Vagina (tissue), 2 donors: ENCODE results near the gene KRTAP5-5. TPM values are rescaled to one million over a fixed set of nuclear protein-coding genes. Genes with fewer than 3 reads are reported as not detected.
A peak's percentile ranks its signal among the peaks of the same experiment; 100 is the strongest.
"Not testable (repeated sequence)": the region's sequence is repeated elsewhere in the genome, so short reads cannot be mapped to it uniquely, and the experiment has no call there.

Experiments used
- DNase-seq, 2 donors: peaks; one replicate each; pipeline ENCODE4 v3.0.0-alpha.2; 2017; ENCODE audit errors: extremely low spot score in 2 of 2
- H3K27ac ChIP-seq: fragments of 200-600 bp; sonication (generic); one replicate; pipeline ENCODE4 v1.5.1; 2019
- H3K27me3 ChIP-seq: fragments of 200-600 bp; sonication (generic); one replicate; pipeline ENCODE4 v1.5.1; 2019
- H3K36me3 ChIP-seq, 2 donors: fragments of 200-600 bp; sonication (generic); one replicate each; pipeline ENCODE4 v1.5.1; 2017 to 2019
- H3K4me1 ChIP-seq: fragments of 200-600 bp; sonication (generic); one replicate; pipeline ENCODE4 v1.5.1; 2019
- H3K4me3 ChIP-seq, 2 donors: fragments of 200-600 bp; sonication (generic); 1 replicate in 1 of 2; 2 replicates in 1 of 2; pipeline ENCODE4 v1.5.1; 2016 to 2019
- H3K9me3 ChIP-seq: fragments of 200-600 bp; sonication (generic); one replicate; pipeline ENCODE4 v1.5.1; 2019
- POLR2A ChIP-seq, 2 donors: fragments of 450-650 bp; IDR thresholded peaks; one replicate each; pipeline ENCODE4 v1.6.1; 2017; ENCODE audit warnings: antibody characterized with exemption in 2 of 2, mild to moderate bottlenecking in 2 of 2, moderate library complexity in 2 of 2
- POLR2AphosphoS5 ChIP-seq, 2 donors: sonication (generic); formaldehyde crosslinking; IDR thresholded peaks; one replicate each; pipeline ENCODE4 v1.9.0; 2017; ENCODE audit warnings: antibody characterized with exemption in 2 of 2, mild to moderate bottlenecking in 2 of 2, low read depth in 1 of 2; ENCODE audit not compliant: insufficient read depth in 1 of 2
- intact Hi-C: fragments of 100-400 bp; cut with DNase I; formaldehyde crosslinking; loops from one replicate; pipeline ENCODE4 v1.15.1; 2023
- total RNA-seq: library from RNA; depleted of rRNA; stranded (reverse); fragments of >200 nt; gene quantifications from one replicate; pipeline ENCODE4 v1.2.3, GENCODE V29; 2016
- TF ChIP-seq, protein P1 (sequence below), 3 experiments: fragments of 450-650 bp in 2 of 3; fragments of 200-600 bp in 1 of 3; sonication (generic) in 1 of 3; IDR thresholded peaks; one replicate each; pipeline ENCODE4 v1.5.1; 2017 to 2019; ENCODE audit warnings: antibody characterized with exemption in 3 of 3, mild to moderate bottlenecking in 2 of 3, moderate library complexity in 2 of 3

The KRTAP5-5 gene
- total RNA-seq, 1 donor from 2014 or later, result not detected

- DNase-seq, result no peak
- Histone ChIP-seq H3K4me1 (no peaks in the 10 kb centered on the region), H3K27me3 (no peaks in the 10 kb centered on the region), H3K9me3 (no peaks in the 10 kb centered on the region), H3K4me3 (no peak overlapping the region), H3K36me3 (no peaks in the 10 kb centered on the region), H3K27ac (no peak overlapping the region)
- intact Hi-C loops, result no loop called here
- TF ChIP-seq POLR2AphosphoS5 (IDR thresholded peaks at IDR 0.05; ENCODE audit: insufficient read depth in 1 of 2, low read depth in 1 of 2), result peak in 1 of 2 donors; percentile 39
- TF ChIP-seq, protein P1, sequence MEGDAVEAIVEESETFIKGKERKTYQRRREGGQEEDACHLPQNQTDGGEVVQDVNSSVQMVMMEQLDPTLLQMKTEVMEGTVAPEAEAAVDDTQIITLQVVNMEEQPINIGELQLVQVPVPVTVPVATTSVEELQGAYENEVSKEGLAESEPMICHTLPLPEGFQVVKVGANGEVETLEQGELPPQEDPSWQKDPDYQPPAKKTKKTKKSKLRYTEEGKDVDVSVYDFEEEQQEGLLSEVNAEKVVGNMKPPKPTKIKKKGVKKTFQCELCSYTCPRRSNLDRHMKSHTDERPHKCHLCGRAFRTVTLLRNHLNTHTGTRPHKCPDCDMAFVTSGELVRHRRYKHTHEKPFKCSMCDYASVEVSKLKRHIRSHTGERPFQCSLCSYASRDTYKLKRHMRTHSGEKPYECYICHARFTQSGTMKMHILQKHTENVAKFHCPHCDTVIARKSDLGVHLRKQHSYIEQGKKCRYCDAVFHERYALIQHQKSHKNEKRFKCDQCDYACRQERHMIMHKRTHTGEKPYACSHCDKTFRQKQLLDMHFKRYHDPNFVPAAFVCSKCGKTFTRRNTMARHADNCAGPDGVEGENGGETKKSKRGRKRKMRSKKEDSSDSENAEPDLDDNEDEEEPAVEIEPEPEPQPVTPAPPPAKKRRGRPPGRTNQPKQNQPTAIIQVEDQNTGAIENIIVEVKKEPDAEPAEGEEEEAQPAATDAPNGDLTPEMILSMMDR (IDR thresholded peaks at IDR 0.05), result no peak
- TF ChIP-seq POLR2A (IDR thresholded peaks at IDR 0.05), result no peak
These were observed 40.1 kb downstream of the KRTAP5-5 start for GRCh38 chr11:1669546-1670218.

DNA sequence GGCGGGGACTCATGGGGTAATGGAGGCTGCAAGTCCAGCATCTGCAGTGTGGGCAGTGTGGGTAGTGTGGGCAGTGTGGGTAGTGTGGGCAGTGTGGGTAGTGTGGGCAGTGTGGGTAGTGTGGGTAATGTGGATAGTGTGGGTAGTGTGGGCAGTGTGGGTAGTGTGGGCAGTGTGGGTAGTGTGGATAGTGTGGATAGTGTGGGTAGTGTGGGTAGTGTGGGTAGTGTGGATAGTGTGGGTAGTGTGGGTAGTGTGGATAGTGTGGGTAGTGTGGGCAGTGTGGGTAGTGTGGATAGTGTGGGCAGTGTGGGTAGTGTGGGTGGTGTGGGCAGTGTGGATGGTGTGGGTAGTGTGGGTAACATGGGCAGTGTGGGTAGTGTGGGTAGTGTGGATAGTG is 40.9 kb downstream of the KRTAP5-5 start:
- H3K27me3 ChIP-seq, H3K4me1 ChIP-seq, H3K27ac ChIP-seq, H3K36me3 ChIP-seq, DNase-seq, H3K4me3 ChIP-seq, intact Hi-C loops, H3K9me3 ChIP-seq: not testable (repeated sequence)

DNA sequence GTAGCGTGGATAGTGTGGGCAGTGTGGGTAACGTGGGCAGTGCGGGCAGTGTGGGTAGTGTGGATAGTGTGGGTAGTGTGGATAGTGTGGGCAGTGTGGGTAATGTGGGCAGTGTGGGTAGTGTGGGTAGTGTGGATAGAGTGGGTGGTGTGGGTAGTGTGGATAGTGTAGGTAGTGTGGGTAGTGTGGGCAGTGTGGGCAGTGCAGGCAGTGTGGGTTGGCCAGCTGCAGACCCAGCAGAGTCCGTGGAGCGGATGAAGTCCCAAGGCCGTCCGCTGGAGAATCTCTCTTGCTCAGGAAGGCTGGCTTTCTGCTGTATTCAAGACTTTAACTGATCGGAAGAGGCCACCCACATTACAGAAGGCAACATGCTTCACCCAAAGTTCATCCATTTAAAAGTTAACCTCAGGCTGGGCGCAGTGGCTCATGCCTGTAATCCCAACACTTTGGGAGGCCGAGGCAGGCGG is 41.4 kb downstream of the KRTAP5-5 start:
- TF ChIP-seq, protein P1 (IDR thresholded peaks at IDR 0.05), result no peak
- no peak for TF ChIP-seq POLR2AphosphoS5 (IDR thresholded peaks at IDR 0.05; ENCODE audit: insufficient read depth in 1 of 2, low read depth in 1 of 2)
- TF ChIP-seq POLR2A (IDR thresholded peaks at IDR 0.05), result no peak
- no peaks in the 10 kb centered on the region for H3K36me3 ChIP-seq
- no peaks in the 10 kb centered on the region for H3K27me3 ChIP-seq
- no peaks in the 10 kb centered on the region for H3K9me3 ChIP-seq
- no peak for DNase-seq
- H3K4me1 ChIP-seq, result no peaks in the 10 kb centered on the region
- H3K4me3 ChIP-seq, result no peak overlapping the region
- H3K27ac ChIP-seq, result no peak overlapping the region
- intact Hi-C loops, result no loop called here

DNA sequence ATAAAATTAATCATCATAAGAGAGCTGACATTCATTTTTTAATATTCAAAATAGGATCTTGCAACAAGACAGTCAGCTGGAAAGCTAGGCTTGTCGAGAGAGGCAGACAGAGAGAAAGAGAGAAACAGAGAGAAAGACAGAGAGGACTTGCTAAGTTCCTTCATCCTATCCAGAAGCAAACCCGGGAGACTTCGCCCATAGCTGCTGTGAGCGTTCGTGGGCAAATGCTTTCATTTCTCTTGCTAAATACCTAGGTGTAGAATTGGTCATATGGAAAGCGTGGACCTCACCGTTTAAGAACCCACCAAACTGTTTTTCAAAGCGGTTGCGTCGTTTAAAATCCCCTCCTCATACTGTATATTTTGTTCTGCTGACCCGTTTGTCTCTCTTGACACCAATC is 42.1 kb downstream of the KRTAP5-5 start:
- H3K27me3 ChIP-seq, result no peaks in the 10 kb centered on the region
- no peak for DNase-seq
- intact Hi-C loops, result no loop called here

DNA sequence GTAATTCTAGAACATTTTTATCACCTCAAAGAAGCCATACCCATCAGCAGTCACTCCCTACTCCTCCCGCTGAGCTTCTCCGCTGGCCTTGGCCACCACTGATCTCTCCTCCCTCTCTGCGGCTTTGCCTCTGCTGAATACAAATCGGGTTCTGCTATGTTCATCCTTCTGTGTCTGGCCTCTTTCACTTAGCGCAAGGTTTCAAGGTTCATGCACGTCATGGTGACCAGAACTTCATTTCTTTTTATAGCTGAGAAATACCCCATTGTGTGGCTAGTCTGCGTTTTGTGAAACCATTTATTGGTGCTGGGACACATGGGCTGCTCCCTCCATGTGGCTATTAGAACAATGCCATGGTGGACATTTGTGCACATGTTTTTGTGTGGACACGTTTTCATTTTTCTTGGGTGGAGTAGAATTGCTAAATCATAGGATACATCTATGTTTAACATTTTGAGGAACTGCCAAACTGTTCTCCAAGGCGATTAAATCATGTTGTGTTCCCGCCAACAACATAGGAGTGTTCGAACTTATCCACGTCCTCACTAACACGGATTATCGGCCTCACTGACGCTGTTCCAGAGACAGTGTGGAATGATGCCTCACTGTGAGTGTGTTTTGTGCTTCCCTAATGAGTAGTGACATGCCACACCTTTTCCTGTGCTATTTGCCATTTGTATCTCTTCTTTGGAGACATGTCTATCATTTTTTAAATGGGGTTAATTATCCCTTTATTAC is 43.2 kb downstream of the KRTAP5-5 start:
- TF ChIP-seq, protein P1 (IDR thresholded peaks at IDR 0.05), result no peak
- TF ChIP-seq POLR2AphosphoS5 (IDR thresholded peaks at IDR 0.05; ENCODE audit: insufficient read depth in 1 of 2, low read depth in 1 of 2), result no peak
- TF ChIP-seq POLR2A (IDR thresholded peaks at IDR 0.05), result no peak
- H3K4me3 ChIP-seq, result no peak overlapping the region
- no peaks in the 10 kb centered on the region for H3K27me3 ChIP-seq
- intact Hi-C loops, result no loop called here
- no peaks in the 10 kb centered on the region for H3K9me3 ChIP-seq
- no peak overlapping the region for H3K27ac ChIP-seq
- H3K36me3 ChIP-seq, result no peaks in the 10 kb centered on the region
- DNase-seq, result no peak
- H3K4me1 ChIP-seq, result no peaks in the 10 kb centered on the region

More for the DNA sequence above, 42.1 kb downstream of the KRTAP5-5 start:
- no peak overlapping the region for H3K4me3 ChIP-seq
- TF ChIP-seq POLR2A (IDR thresholded peaks at IDR 0.05) (no peak), POLR2AphosphoS5 (IDR thresholded peaks at IDR 0.05; ENCODE audit: insufficient read depth in 1 of 2, low read depth in 1 of 2) (no peak)
- TF ChIP-seq, protein P1 (IDR thresholded peaks at IDR 0.05), result no peak
- no peaks in the 10 kb centered on the region for H3K4me1 ChIP-seq
- no peak overlapping the region for H3K27ac ChIP-seq
- H3K36me3 ChIP-seq, result no peaks in the 10 kb centered on the region
- no peaks in the 10 kb centered on the region for H3K9me3 ChIP-seq
